Loucy (cell line): ENCODE data around the gene TENM3.

Source experiments
- H2AFZ ChIP-seq: fragments of 200-600 bp; sonication (generic); 2 replicates; pipeline ENCODE4 v1.6.0; 2016; ENCODE audit warnings: antibody characterized with exemption, mild to moderate bottlenecking, low read length, moderate library complexity
- H3F3A ChIP-seq: fragments of 200-600 bp; 2 replicates; pipeline ENCODE4 v1.6.0; 2016; ENCODE audit warnings: antibody characterized with exemption, low read depth, mild to moderate bottlenecking
- H3K27me3 ChIP-seq: fragments of 200-600 bp; sonication (generic); 2 replicates; pipeline ENCODE4 v1.6.1; 2014; ENCODE audit warnings: low read length, mild to moderate bottlenecking; ENCODE audit not compliant: insufficient read depth, poor library complexity, severe bottlenecking
- H3K36me3 ChIP-seq: fragments of 200-600 bp; sonication (generic); 2 replicates; pipeline ENCODE4 v1.6.1; 2016; ENCODE audit warnings: low read length; ENCODE audit not compliant: insufficient read depth
- H3K4me1 ChIP-seq: fragments of 200-600 bp; sonication (generic); 2 replicates; pipeline ENCODE4 v1.5.1; 2014; ENCODE audit warnings: low read length, mild to moderate bottlenecking; ENCODE audit not compliant: insufficient read depth, poor library complexity, severe bottlenecking
- H3K4me2 ChIP-seq: fragments of 200-600 bp; sonication (generic); 2 replicates; pipeline ENCODE4 v1.6.0; 2014; ENCODE audit warnings: antibody characterized with exemption, low read length, low read depth, mild to moderate bottlenecking; ENCODE audit not compliant: poor library complexity, severe bottlenecking
- H3K4me3 ChIP-seq: fragments of 200-600 bp; sonication (generic); 2 replicates; pipeline ENCODE4 v1.5.1; 2014; ENCODE audit warnings: low read length, mild to moderate bottlenecking, mixed read lengths; ENCODE audit not compliant: poor library complexity, severe bottlenecking
- H3K79me2 ChIP-seq: fragments of 200-600 bp; sonication (generic); 2 replicates; pipeline ENCODE4 v1.6.1; 2014; ENCODE audit warnings: low read length; ENCODE audit not compliant: insufficient read depth
- H3K9ac ChIP-seq: fragments of 200-600 bp; sonication (generic); 2 replicates; pipeline ENCODE4 v1.6.0; 2014; ENCODE audit warnings: mild to moderate bottlenecking, low read depth, low read length, moderate library complexity; ENCODE audit not compliant: poor library complexity, severe bottlenecking
- H3K9me2 ChIP-seq: fragments of 200-600 bp; sonication (generic); replicated peaks from 2 replicates; pipeline ENCODE4 v1.6.1; 2016; ENCODE audit warnings: low read depth, low read length, mixed read lengths
- H3K9me3 ChIP-seq: fragments of 200-600 bp; sonication (generic); 2 replicates; pipeline ENCODE4 v1.6.1; 2014; ENCODE audit warnings: mild to moderate bottlenecking, antibody characterized with exemption, low read length, low read depth; ENCODE audit not compliant: insufficient read depth
- H4K20me1 ChIP-seq: fragments of 200-600 bp; sonication (generic); 2 replicates; pipeline ENCODE4 v1.6.0; 2014; ENCODE audit warnings: antibody characterized with exemption, low read length, mild to moderate bottlenecking; ENCODE audit not compliant: insufficient read depth, poor library complexity, severe bottlenecking
- CTCF ChIP-seq: fragments of 200-600 bp; sonication (generic); conservative IDR thresholded peaks from 2 replicates; pipeline ENCODE4 v1.5.1; 2014; ENCODE audit warnings: mild to moderate bottlenecking, antibody characterized with exemption, low read length
- EZH2phosphoT487 ChIP-seq: fragments of 200-600 bp; IDR thresholded peaks from 2 replicates; pipeline ENCODE4 v1.6.1; 2018; ENCODE audit warnings: antibody characterized with exemption, mild to moderate bottlenecking, moderate library complexity, borderline replicate concordance

TENM3 gene

GRCh38 chr4:182495031-182495430 is 251.8 kb downstream of the TENM3 start:
- H3K4me2 ChIP-seq = no peak overlapping the region
- no peak for TF ChIP-seq EZH2phosphoT487
- no peak for TF ChIP-seq CTCF

GRCh38 chr4:182495645-182496385 is 252.6 kb downstream of the TENM3 start:
- no peaks in the 10 kb centered on the region for H3K79me2 ChIP-seq

More at GRCh38 chr4:182495031-182495430, 251.8 kb downstream of the TENM3 start:
- Histone ChIP-seq H3K79me2 (no peaks in the 10 kb centered on the region), H3K9ac (no peak overlapping the region), H3K9me3 (no peaks in the 10 kb centered on the region), H3F3A (no peaks in the 10 kb centered on the region), H3K9me2 (no peaks in the 10 kb centered on the region), H2AFZ (no peak overlapping the region), H3K4me3 (no peak overlapping the region), H3K27me3 (no peaks in the 10 kb centered on the region), H3K36me3 (no peaks in the 10 kb centered on the region), H4K20me1 (no peaks in the 10 kb centered on the region), H3K4me1 (no peaks in the 10 kb centered on the region)

GRCh38 chr4:182496408-182496807 is 253.2 kb downstream of the TENM3 start:
- Histone ChIP-seq H3K36me3 (no peaks in the 10 kb centered on the region), H3K4me3 (no peak overlapping the region), H3F3A (no peaks in the 10 kb centered on the region), H3K4me1 (no peaks in the 10 kb centered on the region), H2AFZ (no peak overlapping the region), H3K9me2 (no peaks in the 10 kb centered on the region), H3K9ac (no peak overlapping the region), H3K27me3 (no peaks in the 10 kb centered on the region), H4K20me1 (no peaks in the 10 kb centered on the region), H3K79me2 (no peaks in the 10 kb centered on the region), H3K9me3 (no peaks in the 10 kb centered on the region), H3K4me2 (no peak overlapping the region)
- TF ChIP-seq EZH2phosphoT487 (no peak), CTCF (no peak)

More at GRCh38 chr4:182495645-182496385, 252.6 kb downstream of the TENM3 start:
- Histone ChIP-seq H3K4me3 (no peak overlapping the region), H3K27me3 (no peaks in the 10 kb centered on the region), H3K4me2 (no peak overlapping the region), H3K9me3 (no peaks in the 10 kb centered on the region), H2AFZ (no peak overlapping the region), H3F3A (no peaks in the 10 kb centered on the region), H3K9ac (no peak overlapping the region), H4K20me1 (no peaks in the 10 kb centered on the region), H3K4me1 (no peaks in the 10 kb centered on the region), H3K36me3 (no peaks in the 10 kb centered on the region), H3K9me2 (no peaks in the 10 kb centered on the region)
- no peak for TF ChIP-seq EZH2phosphoT487
- TF ChIP-seq CTCF = no peak
